Measurements from ENCODE around the gene ZNF775.
A peak's percentile ranks its signal among the peaks of the same experiment; 100 is the strongest.

Gene ZNF775

DNA sequence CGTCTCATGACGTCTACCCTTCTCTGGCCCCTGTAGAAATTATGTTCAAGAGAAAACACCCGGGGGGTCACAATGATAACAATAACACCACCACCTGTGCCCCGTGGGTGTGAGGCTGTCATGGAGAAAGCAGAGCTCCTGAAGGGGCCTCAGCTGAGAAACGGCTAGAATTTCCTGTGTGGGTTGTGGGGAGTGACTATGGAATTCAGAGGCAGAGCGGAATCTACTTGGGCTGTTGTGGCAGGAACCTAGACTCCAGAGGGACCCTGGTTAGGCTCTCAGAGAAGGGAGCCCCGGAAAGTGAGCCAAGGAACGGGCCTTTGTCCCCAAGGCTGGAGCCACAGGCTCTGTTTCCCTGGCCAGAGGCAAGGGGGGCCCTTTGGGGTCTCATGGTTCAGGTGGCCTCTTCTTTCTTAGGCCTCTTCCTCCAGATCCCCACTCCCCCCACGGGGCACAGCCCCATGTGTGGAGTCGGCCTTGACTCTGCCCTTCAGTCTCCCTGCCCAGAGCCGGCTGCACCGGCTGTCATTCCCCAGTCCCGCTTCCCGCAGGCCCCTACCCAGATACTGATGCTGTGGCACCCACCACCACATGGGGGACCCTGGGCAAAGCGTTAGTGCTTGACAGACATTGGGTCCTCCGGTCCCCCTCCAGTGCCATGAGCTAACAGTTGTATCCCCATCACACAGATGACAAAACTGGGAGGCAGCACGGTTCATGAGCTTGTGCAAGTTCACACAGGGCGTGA, 64.8 kb downstream of the ZNF775 start:
- no peaks in the 10 kb centered on the region for H3K36me3 ChIP-seq (ENCODE audit: insufficient read depth, low read length)

DNA sequence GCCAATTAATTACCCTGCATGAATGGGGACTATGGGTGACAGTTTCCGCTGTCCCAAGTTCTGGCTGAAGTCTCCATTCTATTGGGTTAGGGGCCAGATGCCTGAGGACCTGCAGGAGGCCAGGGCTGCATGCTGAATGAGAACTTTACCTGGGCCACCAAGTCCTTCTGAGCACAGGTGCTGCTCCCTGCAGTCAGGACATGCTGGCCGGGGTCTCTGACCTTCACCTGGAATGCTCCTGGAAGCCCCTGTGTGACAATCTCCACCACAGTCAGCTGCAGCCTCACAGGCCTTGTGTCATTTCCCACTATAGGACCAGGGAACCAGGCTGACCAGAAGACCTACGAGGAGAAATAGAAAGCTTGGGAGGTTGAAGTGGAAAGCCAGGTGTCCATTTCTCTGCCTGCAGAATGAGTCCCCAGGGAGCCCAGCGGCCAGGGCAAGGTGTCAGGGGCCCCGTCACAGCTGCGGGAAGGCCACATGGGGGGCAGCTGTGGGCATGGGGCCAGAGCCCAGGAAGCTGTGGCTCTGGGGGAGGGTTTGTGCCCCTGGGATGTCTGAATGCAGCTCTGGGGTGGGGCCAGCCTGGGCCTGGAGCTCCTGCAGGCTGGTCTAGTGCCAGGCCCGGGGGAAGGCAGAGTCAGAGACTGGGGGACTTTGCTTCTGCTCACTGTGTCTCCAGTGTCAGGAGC, 65.7 kb downstream of the ZNF775 start:
- DNase-seq (no peak), ATAC-seq (ENCODE audit: insufficient read depth, low read depth) (no peak)
- no peak overlapping the region for H3K9ac ChIP-seq (ENCODE audit: low read depth, low read length)
- no peaks in the 10 kb centered on the region for H4K20me1 ChIP-seq (ENCODE audit: insufficient read depth, low read length)
- no peaks in the 10 kb centered on the region for H3K79me2 ChIP-seq (ENCODE audit: insufficient read depth, low read length)
- H2AFZ ChIP-seq (ENCODE audit: low read depth, low read length), result no peak overlapping the region
- no peak overlapping the region for H3K4me2 ChIP-seq (ENCODE audit: insufficient read depth, low read length)
- peaks cover 51% of the 10 kb centered on the region for H3K4me1 ChIP-seq (ENCODE audit: insufficient read depth, low read length)
- H3K9me3 ChIP-seq (ENCODE audit: insufficient read depth, low read length, severe bottlenecking), result peaks cover 14% of the 10 kb centered on the region
- no peaks in the 10 kb centered on the region for H3K36me3 ChIP-seq (ENCODE audit: insufficient read depth, low read length)
- H3K4me3 ChIP-seq (ENCODE audit: low read depth in 1 of 2, low read length in 2 of 2), result no peak overlapping the region
- peak overlapping the region; percentile 55 for H3K27ac ChIP-seq (ENCODE audit: low read length)
- TF ChIP-seq, protein P1, sequence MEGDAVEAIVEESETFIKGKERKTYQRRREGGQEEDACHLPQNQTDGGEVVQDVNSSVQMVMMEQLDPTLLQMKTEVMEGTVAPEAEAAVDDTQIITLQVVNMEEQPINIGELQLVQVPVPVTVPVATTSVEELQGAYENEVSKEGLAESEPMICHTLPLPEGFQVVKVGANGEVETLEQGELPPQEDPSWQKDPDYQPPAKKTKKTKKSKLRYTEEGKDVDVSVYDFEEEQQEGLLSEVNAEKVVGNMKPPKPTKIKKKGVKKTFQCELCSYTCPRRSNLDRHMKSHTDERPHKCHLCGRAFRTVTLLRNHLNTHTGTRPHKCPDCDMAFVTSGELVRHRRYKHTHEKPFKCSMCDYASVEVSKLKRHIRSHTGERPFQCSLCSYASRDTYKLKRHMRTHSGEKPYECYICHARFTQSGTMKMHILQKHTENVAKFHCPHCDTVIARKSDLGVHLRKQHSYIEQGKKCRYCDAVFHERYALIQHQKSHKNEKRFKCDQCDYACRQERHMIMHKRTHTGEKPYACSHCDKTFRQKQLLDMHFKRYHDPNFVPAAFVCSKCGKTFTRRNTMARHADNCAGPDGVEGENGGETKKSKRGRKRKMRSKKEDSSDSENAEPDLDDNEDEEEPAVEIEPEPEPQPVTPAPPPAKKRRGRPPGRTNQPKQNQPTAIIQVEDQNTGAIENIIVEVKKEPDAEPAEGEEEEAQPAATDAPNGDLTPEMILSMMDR (IDR thresholded peaks at IDR 0.05; ENCODE audit: borderline replicate concordance, extremely low read depth, low read length, poor library complexity, severe bottlenecking), result no peak
- no peak for TF ChIP-seq EZH2 (IDR thresholded peaks at IDR 0.05; ENCODE audit: borderline replicate concordance, low read depth, low read length, severe bottlenecking)
- H3K27me3 ChIP-seq (ENCODE audit: insufficient read depth, low read length, poor library complexity), result no peaks in the 10 kb centered on the region

More for the DNA sequence above, 64.8 kb downstream of the ZNF775 start:
- peaks cover 14% of the 10 kb centered on the region for H3K9me3 ChIP-seq (ENCODE audit: insufficient read depth, low read length, severe bottlenecking)
- no peak overlapping the region for H2AFZ ChIP-seq (ENCODE audit: low read depth, low read length)
- H3K4me3 ChIP-seq (ENCODE audit: low read depth in 1 of 2, low read length in 2 of 2), result no peak overlapping the region
- ATAC-seq (ENCODE audit: insufficient read depth, low read depth) (no peak), DNase-seq (no peak)
- H3K4me2 ChIP-seq (ENCODE audit: insufficient read depth, low read length), result no peak overlapping the region
- no peaks in the 10 kb centered on the region for H3K27me3 ChIP-seq (ENCODE audit: insufficient read depth, low read length, poor library complexity)
- no peaks in the 10 kb centered on the region for H3K79me2 ChIP-seq (ENCODE audit: insufficient read depth, low read length)
- no peak for TF ChIP-seq EZH2 (IDR thresholded peaks at IDR 0.05; ENCODE audit: borderline replicate concordance, low read depth, low read length, severe bottlenecking)
- TF ChIP-seq, protein P1 (IDR thresholded peaks at IDR 0.05; ENCODE audit: borderline replicate concordance, extremely low read depth, low read length, poor library complexity, severe bottlenecking), result no peak
- no peak overlapping the region for H3K27ac ChIP-seq (ENCODE audit: low read length)
- H4K20me1 ChIP-seq (ENCODE audit: insufficient read depth, low read length), result no peaks in the 10 kb centered on the region
- no peak overlapping the region for H3K9ac ChIP-seq (ENCODE audit: low read depth, low read length)
- H3K4me1 ChIP-seq (ENCODE audit: insufficient read depth, low read length), result peaks cover 43% of the 10 kb centered on the region

DNA sequence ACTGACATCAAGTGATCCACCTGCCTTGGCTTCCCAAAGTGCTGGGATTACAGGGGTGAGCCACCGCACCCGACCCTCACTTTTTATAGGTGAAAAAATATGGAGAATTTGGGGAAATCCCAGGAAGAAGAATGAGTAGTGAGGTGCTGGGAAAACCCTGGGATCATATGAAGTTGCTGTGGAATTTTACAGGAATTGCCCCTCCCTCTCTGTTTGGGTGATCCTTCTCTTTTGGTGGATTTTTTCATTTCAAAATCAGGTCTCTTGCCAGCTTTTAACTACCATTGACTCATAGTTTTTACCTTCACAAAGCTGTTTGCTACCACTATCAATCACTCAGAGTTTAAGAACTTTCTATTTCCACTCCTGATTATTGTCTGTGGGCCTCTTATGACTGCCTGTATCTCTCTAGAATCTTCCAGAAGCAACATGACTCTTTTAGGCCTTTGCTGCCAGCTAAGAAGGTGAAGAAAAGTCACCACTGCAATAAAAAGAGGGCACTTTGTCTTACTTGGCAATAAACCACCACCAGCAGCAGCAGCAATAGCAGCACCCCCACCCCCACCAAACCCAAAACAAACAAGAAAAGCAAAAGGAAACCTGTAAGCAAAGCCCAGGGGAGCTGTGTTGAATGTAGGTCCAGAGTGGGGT, 67.3 kb downstream of the ZNF775 start:
- peaks cover 11% of the 10 kb centered on the region for H3K9me3 ChIP-seq (ENCODE audit: insufficient read depth, low read length, severe bottlenecking)
- H3K36me3 ChIP-seq (ENCODE audit: insufficient read depth, low read length), result no peaks in the 10 kb centered on the region
- H2AFZ ChIP-seq (ENCODE audit: low read depth, low read length), result no peak overlapping the region
- peak overlapping the region; percentile 38; the same call in 1 of the 2 replicates for H3K9ac ChIP-seq (ENCODE audit: low read depth, low read length)
- peak; percentile 71 for DNase-seq
- no peaks in the 10 kb centered on the region for H3K27me3 ChIP-seq (ENCODE audit: insufficient read depth, low read length, poor library complexity)
- no peaks in the 10 kb centered on the region for H3K79me2 ChIP-seq (ENCODE audit: insufficient read depth, low read length)
- TF ChIP-seq, protein P1 (IDR thresholded peaks at IDR 0.05; ENCODE audit: borderline replicate concordance, extremely low read depth, low read length, poor library complexity, severe bottlenecking), result no peak
- TF ChIP-seq EZH2 (IDR thresholded peaks at IDR 0.05; ENCODE audit: borderline replicate concordance, low read depth, low read length, severe bottlenecking), result no peak
- H3K4me2 ChIP-seq (ENCODE audit: insufficient read depth, low read length), result no peak overlapping the region
- peak; percentile 17; the same call in 1 of the 3 replicates for ATAC-seq (ENCODE audit: insufficient read depth, low read depth)
- no peaks in the 10 kb centered on the region for H4K20me1 ChIP-seq (ENCODE audit: insufficient read depth, low read length)
- H3K4me3 ChIP-seq (ENCODE audit: low read depth in 1 of 2, low read length in 2 of 2), result no peak overlapping the region
- peaks cover 67% of the 10 kb centered on the region for H3K4me1 ChIP-seq (ENCODE audit: insufficient read depth, low read length)
- peak overlapping the region; percentile 32 for H3K27ac ChIP-seq (ENCODE audit: low read length)

Measured in DND-41 (cell line).